H1 (cell line): ENCODE results near the gene VPS72. TPM values are rescaled to one million over a fixed set of nuclear protein-coding genes. Genes with fewer than 3 reads are reported as not detected.

Experiments used
- BACH1 ChIP-seq: IDR thresholded peaks from 2 replicates; pipeline ENCODE4 v1.6.1; 2012; ENCODE audit warnings: low read length, improper control_type of control experiment
- CHD1 ChIP-seq: IDR thresholded peaks from 2 replicates; pipeline ENCODE4 v1.6.1; 2012; ENCODE audit warnings: low read depth, low read length, improper control_type of control experiment
- ZNF274 ChIP-seq: IDR thresholded peaks from 2 replicates; pipeline ENCODE4 v1.7.0; 2012; ENCODE audit warnings: low read length, borderline replicate concordance; ENCODE audit errors: extremely low read depth
- polyA plus RNA-seq, 7 experiments: library from polyadenylated mRNA; depleted of rRNA in 3 of 7; stranded (reverse) in 5 of 7; unstranded in 2 of 7; fragments of >200 nt in 5 of 7; fragments of 200-250 nt in 2 of 7; gene quantifications; 1 replicate in 5 of 7; 2 replicates in 1 of 7; 4 replicates in 1 of 7; pipeline versions ENCODE4 v1.2.1 to v1.2.3, GENCODE V29; 2011 to 2013; ENCODE audit warnings: missing spikeins in 2 of 7, mixed read lengths in 2 of 7
- total RNA-seq: library from RNA; stranded (reverse); fragmentation: NEBNext Ultra II Directional; extraction: Animal tissue kit (Norgen Biotek cat#: 25700); gene quantifications from 2 replicates; pipeline ENCODE4 v1.2.1, GENCODE V29; 2021

Gene VPS72
- total and polyA plus RNA-seq, 2 of the 8 experiments (the other 6 are each of a cell fraction or from before 2014, with no cell fraction given): 86.6 to 121 TPM

- no peak for TF ChIP-seq ZNF274
- TF ChIP-seq CHD1: no peak
- TF ChIP-seq BACH1: no peak
These were observed 23.5 kb downstream of the VPS72 start (continued) for GRCh38 chr1:151166505-151166956.
